Measurements from ENCODE around the gene TDRD9.

- TF ChIP-seq CTCF (IDR thresholded peaks at IDR 0.05), result peak; percentile 92
- TF ChIP-seq SIN3A (IDR thresholded peaks at IDR 0.05; ENCODE audit: borderline replicate concordance, insufficient read depth, low read depth, low read length), result no peak
- no peak for TF ChIP-seq POLR2AphosphoS5 (IDR thresholded peaks at IDR 0.05; ENCODE audit: low read depth, low read length)
- TF ChIP-seq TCF7L2 (IDR thresholded peaks at IDR 0.05; ENCODE audit: low read depth, low read length), result no peak
Measured at GRCh38 chr14:104094709-104095425, 166.6 kb downstream of the TDRD9 start.

Measured in Panc1 (cell line).